SHP77 (cell line): Measurements from ENCODE around the gene ANAPC10.
"Not testable (repeated sequence)": the region's sequence is repeated elsewhere in the genome, so short reads cannot be mapped to it uniquely, and the experiment has no call there.

ENCODE experiments used
- DNase-seq, 2 experiments: peaks; one replicate each; lab custom pipeline; 2025; lab: John Stamatoyannopoulos, UW

ANAPC10 gene, protein sequence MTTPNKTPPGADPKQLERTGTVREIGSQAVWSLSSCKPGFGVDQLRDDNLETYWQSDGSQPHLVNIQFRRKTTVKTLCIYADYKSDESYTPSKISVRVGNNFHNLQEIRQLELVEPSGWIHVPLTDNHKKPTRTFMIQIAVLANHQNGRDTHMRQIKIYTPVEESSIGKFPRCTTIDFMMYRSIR

DNA sequence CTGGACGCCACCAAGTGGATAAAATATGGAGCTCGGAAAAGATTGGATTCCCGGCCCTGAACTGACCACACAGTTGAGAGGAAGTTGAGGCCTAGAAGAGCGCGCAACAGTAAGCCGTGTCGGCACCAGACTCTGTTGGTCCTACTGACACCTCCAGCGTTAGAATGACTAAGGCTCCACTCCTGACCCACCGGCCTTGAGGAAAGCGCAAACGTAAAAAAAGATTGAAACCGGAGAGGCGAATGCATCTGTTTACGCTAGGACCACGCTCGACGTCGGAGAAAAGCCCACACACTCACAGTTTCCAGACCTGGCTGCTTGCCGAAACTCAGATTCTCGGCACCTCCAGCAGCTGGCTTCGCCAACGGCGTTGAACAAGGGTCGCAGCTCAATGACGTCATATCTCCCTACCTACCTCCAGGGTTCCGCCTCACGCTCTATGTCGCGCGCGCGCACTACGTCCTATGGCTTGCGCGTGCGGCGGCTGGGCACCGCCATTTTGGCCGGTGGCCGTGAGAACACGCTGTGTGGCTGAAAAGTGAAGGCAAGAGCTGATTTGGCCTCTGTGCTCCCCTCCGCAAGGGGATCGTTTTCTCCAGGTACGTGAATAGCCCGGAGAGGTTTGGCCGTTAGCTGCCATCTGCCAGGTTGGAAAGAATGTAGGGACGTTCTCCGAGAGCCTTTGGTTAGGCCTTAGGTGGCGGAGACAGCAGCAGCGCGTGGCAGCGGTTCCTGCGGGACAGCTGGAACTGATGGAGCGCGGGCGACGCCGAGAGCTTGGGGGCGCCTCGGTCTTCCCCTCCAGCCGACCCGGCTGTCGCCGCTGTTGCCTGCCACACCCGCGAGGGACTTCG, at the start of gene ANAPC10, which contains the start of gene ABCE1:
TSS of gene ANAPC10 (minus strand) at position 376 of the 854 bp plus-strand sequence. CDS start 2,097 bp downstream, outside the sequence.
TSS of gene ABCE1 (plus strand) at position 491 of the 854 bp plus-strand sequence. CDS start 6,102 bp downstream, outside the sequence.
- peak; percentile 74 to 92 for DNase-seq

DNA sequence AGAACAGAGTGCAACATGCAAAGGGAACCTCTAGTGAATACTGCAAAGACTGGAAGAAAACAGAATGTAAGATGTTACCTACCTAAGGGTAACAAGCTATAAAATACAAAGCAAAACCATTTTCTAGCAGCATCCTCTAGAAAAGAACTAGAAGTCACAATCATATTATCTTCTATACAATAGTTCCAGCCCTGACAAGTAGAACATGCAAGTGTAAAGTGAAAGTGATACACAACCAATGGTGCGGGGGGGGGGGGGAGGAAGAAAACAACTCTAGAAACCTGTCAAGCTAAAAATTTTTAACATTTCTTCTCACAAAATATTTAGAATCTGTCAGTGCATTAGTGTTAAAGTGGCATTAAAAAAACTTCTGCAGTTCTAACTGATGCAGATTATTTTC, 38.2 kb upstream of the ANAPC10 start:
- DNase-seq: not testable (repeated sequence)

DNA sequence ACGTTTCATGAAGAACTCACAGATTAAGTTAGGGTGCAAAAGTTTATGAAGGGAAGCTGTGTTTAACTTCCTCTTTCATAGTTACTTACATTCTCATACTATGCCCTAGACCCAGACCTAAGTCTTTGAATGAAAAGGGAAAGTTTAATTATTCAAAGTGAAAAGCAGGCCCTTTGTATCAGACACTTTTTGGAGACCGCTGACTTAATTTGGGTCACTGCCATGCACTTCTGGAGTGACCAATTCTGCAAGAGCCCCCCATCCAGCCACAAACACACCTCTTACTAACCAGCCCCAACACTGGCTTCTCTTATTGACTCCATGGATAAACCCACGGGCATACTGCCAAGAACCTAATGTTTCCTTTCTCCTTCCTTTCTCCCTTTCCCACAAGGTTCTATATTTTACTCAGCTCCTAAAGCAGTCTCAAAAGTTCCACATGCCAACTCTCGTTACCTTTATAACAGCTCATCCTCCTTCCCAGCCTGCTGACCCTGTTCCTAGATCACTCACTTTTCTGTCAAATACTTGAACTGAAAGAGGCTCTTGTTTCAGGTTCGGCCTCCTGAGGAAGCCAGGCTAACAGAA, 34.6 kb upstream of the ANAPC10 start:
- DNase-seq: no peak

DNA sequence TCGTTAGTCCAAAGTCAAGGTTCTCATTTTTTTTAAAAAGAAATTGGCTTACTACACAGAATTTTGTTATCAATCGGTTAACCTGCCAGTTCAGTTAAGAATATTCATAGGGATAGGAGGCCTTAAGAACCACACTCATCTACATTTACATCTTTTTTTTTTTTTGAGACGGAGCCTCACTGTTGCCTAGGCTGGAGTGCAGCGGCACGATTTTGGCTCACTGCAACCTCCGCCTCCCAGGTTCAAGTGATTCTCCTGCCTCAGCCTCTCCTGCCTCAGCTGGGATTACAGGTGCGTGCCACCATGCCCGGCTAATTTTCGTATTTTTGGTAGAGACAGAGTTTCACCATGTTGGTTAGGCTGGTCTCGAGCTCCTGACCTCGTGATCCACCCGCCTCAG, 33.9 kb upstream of the ANAPC10 start:
- no peak for DNase-seq

DNA sequence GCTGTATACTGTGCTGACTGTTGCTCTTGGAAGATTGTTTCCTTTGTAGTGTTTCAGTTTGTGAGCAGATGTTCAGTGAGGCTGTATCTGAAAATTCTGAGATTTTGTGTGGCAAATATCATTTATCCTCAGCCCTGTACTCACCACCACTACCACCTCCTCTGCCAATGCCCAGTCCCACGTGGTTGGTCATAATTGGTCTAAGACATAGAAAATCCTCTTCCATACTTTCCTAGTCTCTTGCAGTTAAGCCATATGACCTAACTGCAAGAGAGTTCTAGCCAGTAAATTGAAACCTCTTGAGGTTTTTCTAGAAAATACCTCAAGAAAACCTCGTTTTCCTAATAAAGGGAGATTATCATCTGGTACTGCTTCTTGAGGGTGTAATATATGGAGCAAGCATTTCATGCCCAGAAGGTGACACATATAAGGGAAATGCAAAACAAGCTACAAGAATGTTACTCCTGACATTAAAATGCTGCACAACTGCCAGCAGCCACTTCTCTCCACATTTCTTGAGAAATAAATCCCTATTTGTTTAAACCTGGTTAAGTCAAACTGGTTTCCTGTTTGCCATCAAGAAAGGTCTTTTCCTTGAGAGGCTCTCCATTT, 32.9 kb upstream of the ANAPC10 start:
- DNase-seq: no peak

DNA sequence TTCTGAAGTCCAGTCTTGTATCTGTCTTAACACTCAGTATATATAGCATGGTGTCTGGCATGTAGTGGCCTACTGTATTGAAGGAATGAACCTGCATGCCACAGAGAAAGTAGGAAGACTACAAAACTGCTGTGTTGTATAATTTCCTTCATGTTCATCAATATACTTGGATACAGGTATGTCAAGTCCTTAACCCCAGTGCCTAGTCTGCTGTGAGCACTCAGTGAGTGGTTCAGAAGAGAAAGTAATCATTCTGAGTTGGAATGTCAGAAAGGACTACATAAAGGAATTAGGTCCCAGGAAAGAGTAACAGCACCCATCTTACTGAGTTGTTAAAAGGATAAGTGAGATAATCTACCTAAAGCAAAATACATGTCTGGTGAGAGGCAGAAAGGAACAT, 32.1 kb upstream of the ANAPC10 start:
- DNase-seq: no peak

DNA sequence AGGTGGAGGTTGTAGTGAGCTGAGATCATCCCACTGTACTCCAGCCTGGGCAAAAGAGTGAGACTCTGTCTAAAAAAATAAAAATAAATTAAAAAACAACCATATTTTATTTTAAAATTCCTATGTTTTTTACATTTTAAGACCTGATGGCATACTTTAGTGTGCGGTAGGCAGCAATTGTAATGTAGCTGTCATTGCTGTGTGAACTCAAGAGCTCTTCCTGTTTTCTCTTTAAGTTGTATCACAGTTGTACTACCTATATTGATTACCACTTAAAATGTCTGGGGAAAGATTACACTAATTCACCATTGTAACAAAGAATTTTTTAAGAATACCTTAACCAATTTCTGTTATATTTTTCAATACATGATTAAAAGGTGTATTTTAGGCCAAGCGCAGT, 27.4 kb upstream of the ANAPC10 start:
- no peak for DNase-seq

DNA sequence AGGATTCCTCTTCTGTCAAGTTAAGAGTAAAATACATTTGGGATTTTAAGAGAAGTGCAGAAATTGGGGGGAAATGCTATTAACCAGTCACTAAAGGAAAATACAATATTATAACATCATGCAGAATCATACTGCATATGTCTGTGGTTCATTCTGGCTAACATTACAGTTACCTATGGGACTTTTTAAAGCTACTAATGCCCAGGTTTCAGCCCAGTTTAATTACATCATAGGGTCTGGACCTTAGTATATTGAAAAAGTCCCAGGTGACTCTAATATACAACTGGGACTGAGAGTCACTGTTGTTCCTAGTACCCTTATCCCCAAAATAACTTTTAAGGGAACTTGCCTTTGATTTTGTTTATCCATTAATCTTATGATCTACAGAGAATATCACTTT, 10.1 kb upstream of the ANAPC10 start:
- DNase-seq: no peak

DNA sequence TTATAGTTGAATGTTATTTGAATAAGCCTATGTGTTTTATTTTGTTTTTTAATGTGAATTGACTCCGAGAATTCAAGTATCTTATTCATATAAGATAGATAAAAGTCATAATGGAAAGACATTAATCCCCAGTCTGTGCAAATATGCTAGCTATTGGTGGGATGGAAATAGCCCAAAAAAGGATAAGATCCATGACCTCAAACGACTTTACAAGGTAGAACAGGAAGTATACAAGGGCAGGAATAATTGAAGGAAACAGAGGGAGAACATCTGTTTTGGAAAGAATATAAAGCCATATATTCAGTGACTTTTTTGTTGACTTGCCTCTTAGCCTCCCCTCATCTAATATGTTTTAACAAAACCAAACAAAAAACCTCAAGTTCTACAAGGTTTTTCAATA, 9.1 kb upstream of the ANAPC10 start:
- no peak for DNase-seq

DNA sequence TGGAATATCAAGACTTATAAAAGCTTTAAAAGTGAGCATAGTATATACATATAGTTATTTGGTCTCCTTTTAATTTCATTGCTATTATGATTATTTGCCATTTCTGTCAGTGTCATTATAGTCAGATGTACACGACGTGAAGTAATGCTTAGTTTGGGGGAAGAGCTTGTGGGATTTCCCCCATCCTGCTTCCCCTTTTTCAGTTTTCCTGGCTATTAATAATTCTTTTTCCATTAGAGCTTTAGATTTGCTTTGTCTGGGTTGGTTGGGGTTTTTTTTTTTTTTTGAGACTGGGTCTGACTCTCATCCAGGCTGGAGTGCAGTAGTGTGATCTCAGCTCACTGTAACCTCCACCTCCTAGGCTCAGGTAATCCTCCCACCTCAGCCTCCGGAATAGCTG, 5.5 kb upstream of the ANAPC10 start:
- DNase-seq: no peak

DNA sequence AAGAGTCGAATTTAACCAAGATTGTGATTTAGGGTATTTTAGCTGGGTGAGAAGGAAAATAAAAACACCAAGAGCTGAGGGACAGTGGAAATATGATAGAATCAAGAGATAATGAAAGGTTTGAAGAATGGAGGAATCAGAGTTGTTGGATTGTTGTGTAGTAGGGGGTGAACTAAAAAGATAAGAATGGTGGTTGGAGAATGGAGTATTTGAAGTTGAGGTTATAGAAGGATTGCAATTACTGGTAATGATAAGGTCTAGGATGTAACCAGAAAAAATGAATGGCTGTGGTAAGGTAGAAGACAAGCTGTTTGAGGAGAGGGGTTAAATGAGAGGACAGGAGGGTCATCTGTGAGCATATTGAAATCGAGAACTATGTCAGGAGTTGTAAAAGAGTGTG, 4.6 kb upstream of the ANAPC10 start:
- DNase-seq: no peak

DNA sequence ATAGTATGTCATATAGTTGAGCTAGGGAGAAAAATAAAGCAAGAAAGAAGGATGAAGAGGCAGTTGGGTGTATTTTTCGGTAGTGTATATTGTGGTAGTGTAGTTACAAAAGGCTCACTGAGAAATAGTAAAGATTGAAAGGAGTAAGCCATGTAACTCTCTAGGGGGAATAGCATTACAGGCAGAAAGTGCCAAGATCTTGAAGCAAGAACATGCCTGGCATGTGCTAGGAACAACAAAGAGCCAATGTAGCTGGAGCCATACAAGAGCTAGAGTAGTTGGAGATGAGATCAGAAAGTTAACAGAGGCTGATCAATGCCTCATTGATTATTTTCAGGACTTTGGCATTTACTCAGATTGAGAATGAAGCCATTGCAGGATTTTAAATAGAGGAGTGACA, 3.1 kb upstream of the ANAPC10 start:
- no peak for DNase-seq

DNA sequence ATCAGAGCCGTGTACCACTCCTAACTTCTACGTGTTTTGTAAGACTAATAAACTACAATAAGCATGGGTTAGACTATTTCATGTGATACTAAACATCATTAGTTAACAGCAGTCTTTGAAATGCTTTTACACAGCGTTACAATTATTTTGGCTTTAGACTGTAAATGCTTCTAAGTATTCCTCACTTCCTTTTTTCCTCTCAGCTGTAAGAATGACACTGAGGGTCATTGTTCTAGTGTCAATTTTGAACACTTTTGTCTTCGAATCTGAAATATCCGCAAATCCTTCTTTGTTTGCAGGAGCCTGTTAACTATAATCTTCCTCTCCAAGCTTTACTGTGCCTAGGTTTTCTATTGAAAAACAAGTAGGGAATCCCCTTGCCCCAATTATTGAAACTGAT, 1.7 kb upstream of the ANAPC10 start:
- DNase-seq: no peak

DNA sequence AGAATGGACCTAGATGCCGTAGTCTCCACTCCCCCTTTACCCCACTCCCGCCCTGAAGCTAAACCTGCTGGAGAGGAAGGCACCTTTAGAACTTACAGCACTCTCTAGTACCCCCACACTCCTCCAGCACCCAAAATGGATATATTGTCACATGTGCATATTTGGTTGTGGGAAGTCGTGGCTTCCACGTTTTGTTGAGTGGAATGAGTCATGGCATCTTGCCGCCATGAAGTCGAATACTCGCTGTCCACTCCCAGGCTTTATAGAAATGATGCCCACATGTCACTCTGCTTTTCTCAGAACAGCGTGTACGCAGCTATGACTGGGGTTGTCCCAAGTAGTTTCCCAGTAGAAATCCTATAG, 660 bp upstream of the ANAPC10 start:
- DNase-seq: peak in 1 of 2 experiments; percentile 0

DNA sequence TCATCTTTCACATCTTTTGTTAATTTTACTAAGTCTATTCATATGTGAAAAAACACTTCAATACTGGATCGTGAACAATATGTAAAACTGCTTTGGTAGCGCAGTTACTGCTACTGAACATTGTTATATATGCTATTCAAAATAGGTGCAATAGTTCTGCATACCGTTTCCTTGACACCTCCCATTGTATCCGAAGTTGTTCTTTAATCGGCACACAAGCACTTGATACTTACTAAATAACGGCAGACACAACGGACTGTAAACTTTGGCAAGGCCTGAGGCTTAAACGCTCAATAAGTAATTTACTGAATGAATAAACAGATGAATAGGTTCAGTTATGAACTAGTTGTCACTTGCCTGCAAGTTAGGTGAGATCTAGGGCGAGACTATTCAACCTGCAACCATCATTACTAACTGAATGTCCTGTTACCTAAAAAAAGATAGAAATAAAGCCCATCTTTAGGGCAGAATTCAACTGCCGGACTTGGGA, 620 bp downstream of the ANAPC10 start:
- no peak for DNase-seq

DNA sequence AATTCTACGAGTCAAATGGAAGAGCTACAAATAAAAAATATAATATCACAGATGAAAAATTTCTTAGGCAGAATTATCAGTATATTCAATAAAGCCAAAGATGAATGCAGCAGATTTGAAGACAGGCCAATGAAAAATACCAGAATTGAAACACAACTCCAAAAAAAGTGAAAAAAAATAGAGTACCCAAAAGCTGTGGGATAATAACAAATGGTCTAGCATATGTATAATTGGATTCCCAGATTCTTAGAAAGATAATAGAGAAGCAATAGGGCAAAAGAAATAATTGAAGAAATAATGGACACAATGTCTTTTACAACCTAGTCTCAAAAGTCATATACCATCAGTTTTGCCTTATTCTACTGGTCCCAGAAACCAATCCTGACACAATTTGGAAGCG, 4.4 kb downstream of the ANAPC10 start:
- no peak for DNase-seq

DNA sequence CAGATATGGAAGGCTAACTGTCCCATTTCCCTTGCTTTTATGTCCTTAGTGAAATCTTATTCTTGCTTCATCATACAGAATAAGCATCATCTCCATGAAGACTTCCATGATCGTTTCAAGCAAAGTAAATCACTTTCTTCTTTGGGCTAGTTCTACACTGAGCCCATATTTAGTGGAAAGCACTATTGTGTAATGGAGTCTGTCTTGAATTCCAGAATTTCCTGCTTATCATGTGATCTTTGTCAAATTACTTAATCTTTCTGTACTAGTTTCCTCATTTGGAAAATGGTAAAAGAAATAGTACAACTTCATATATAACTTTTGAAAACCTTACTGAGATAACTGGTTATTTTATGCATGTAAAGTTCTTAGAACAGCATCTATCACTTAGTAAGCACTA, 7.6 kb downstream of the ANAPC10 start:
- no peak for DNase-seq

DNA sequence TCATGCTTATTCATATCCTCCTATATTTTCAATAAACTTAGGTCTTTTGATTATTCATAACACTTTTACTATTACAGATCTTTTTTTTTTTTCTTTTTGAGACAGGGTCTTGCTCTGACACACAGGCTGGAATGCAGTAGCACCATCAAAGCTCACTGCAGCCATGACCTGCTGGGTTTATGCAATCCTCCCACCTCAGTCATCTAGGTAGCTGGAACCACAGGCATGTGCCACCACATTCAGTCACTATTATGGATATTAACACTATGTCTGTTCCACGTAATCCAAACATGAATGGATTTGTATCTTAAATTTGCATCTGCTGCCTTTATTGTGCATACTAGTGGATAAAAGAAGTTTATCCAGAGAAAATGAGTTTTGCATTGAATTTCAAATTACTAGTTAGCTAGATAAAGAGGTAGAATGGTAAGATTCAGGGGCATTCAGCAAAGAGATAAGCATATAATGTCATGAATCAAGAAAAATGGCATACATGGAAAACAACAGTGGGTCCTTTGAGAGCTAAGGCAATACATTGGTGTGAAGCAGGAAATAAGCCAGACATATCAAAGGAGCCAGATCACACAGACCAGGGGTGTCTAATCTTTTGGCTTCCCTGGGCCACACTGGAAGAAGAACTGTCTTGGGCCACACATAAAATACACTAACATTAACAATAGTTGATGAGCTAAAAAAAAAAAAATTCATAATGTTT, 13.9 kb downstream of the ANAPC10 start:
- no peak for DNase-seq

DNA sequence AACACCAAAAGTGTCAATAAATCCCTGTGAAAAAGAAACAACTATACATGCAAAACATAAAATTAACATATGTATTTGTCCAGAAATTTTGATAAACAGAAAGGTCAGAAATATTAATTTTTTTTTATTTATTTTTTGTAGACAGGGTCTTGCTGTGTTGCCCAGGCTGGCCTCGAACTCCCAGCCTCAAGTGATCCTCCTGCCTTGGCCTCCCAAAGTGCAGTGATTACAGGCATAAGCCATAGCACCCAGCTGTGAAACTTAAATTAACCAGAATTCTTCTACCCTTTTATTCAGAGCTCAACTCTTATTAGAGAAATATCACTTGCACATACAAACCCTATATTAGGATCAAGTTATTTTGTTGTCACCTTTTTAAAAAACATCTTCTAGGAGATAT, 16.2 kb downstream of the ANAPC10 start:
- no peak for DNase-seq

DNA sequence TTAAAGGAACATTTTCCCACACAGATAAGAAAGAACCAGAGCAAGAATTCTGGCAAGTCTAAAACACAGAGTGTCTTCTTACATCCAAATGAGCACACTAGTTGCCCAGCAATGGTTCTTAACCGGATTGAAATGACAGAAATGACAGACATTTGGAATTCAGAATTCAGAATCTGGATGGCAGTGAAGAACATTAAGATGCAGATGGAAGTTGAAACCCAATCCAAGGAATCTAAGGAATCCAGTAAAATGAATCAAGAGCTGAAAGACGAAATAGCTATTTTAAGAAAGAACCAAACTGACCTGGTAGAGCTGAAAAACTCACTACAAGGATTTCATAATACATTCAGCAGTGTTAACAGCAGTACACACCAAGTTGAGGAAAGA, 21.5 kb downstream of the ANAPC10 start:
- no peak for DNase-seq

DNA sequence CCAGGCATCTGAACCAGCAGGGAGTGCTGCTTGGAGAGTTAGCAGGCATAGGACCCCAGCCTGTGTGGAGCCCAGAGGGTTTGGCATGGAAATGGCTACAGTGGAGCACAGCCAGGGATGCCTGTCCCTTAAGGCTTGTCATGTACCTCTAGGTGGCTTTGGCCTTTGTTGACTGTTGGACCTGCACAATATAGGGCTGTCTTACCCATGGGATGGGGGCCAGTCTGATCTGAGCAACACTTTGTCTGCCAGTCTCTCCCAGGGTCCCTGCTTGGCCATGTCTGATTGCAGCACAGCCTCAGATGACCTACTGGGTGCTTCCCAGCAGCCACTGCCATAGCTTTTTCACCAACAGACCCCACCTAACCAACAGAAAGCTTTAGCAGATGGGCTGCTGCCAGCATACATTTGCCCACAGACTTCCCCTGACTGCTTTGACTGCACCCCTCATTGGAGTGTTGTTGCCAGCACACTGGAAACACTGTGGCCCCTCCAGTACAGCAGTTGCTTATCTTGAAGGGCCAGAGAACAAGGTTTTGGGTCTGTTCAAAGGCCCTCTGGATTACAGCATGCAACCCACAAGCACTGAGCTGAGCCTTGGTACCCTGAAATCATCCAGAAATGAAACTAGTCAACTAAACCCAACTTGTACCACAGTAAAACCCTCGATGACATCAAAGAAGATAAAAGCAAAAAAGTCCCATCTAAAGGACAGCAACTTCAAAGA, 22.1 kb downstream of the ANAPC10 start:
- DNase-seq: no peak
